ENCODE data around the gene KIF21A. TPM values are rescaled to one million over a fixed set of nuclear protein-coding genes. Genes with fewer than 3 reads are reported as not detected.

Gene KIF21A
- total RNA-seq, 6 experiments from 2014 or later: 0.55 to 2.7 (median 0.83) TPM

- DNase-seq: no peak
- no peaks in the 10 kb centered on the region for H3K4me1 Mint-ChIP-seq (ENCODE audit: low read depth)
- no peak overlapping the region for H3K27ac Mint-ChIP-seq
- H3K27me3 Mint-ChIP-seq (ENCODE audit: insufficient read depth): no peaks in the 10 kb centered on the region
- peaks cover 8% of the 10 kb centered on the region; the same call in 1 of the 2 replicates for H3K9me3 Mint-ChIP-seq
- no peak for TF ChIP-seq CTCF (IDR thresholded peaks at IDR 0.05)
- H3K4me3 Mint-ChIP-seq: no peak overlapping the region
- no peaks in the 10 kb centered on the region for H3K36me3 Mint-ChIP-seq (ENCODE audit: low read depth)
These were observed 87.1 kb downstream of the KIF21A start for GRCh38 chr12:39355841-39356240.

- no peaks in the 10 kb centered on the region for H3K27me3 Mint-ChIP-seq (ENCODE audit: insufficient read depth)
- DNase-seq: no peak
- no peaks in the 10 kb centered on the region for H3K36me3 Mint-ChIP-seq (ENCODE audit: low read depth)
- no peak overlapping the region for H3K27ac Mint-ChIP-seq
- no peaks in the 10 kb centered on the region for H3K4me1 Mint-ChIP-seq (ENCODE audit: low read depth)
- no peak overlapping the region for H3K4me3 Mint-ChIP-seq
- H3K9me3 Mint-ChIP-seq: peaks cover 8% of the 10 kb centered on the region; the same call in 1 of the 2 replicates
- no peak for TF ChIP-seq CTCF (IDR thresholded peaks at IDR 0.05)
These were observed 88.0 kb downstream of the KIF21A start for GRCh38 chr12:39354955-39355354.

GRCh38 chr12:39352471-39353017 is 90.4 kb downstream of the KIF21A start:
- peaks cover 8% of the 10 kb centered on the region for H3K9me3 Mint-ChIP-seq
- TF ChIP-seq CTCF (IDR thresholded peaks at IDR 0.05): no peak
- no peak overlapping the region for H3K27ac Mint-ChIP-seq
- no peaks in the 10 kb centered on the region for H3K36me3 Mint-ChIP-seq (ENCODE audit: low read depth)
- no peaks in the 10 kb centered on the region for H3K27me3 Mint-ChIP-seq (ENCODE audit: insufficient read depth)
- H3K4me1 Mint-ChIP-seq (ENCODE audit: low read depth): no peaks in the 10 kb centered on the region
- DNase-seq: no peak
- H3K4me3 Mint-ChIP-seq: no peak overlapping the region

GRCh38 chr12:39351153-39351552 is 91.8 kb downstream of the KIF21A start:
- H3K4me3 Mint-ChIP-seq: no peak overlapping the region
- no peak for TF ChIP-seq CTCF (IDR thresholded peaks at IDR 0.05)
- H3K27me3 Mint-ChIP-seq (ENCODE audit: insufficient read depth): no peaks in the 10 kb centered on the region
- H3K4me1 Mint-ChIP-seq (ENCODE audit: low read depth): no peaks in the 10 kb centered on the region
- H3K36me3 Mint-ChIP-seq (ENCODE audit: low read depth): no peaks in the 10 kb centered on the region
- peaks cover 4% of the 10 kb centered on the region for H3K9me3 Mint-ChIP-seq
- no peak overlapping the region for H3K27ac Mint-ChIP-seq
- DNase-seq: no peak

GRCh38 chr12:39348941-39349626 is 93.8 kb downstream of the KIF21A start:
- no peak for DNase-seq
- Mint-ChIP-seq H3K27ac (no peak overlapping the region), H3K9me3 (no peaks in the 10 kb centered on the region; the same call in 1 of the 2 replicates), H3K36me3 (ENCODE audit: low read depth) (no peaks in the 10 kb centered on the region), H3K27me3 (ENCODE audit: insufficient read depth) (no peaks in the 10 kb centered on the region), H3K4me3 (no peak overlapping the region), H3K4me1 (ENCODE audit: low read depth) (no peaks in the 10 kb centered on the region)
- no peak for TF ChIP-seq CTCF (IDR thresholded peaks at IDR 0.05)

Data from HFFc6 (cell line).